ENCODE data around the gene KLHL35.
"Not testable (repeated sequence)": the region's sequence is repeated elsewhere in the genome, so short reads cannot be mapped to it uniquely, and the experiment has no call there.

Gene KLHL35

GRCh38 chr11:75422248-75423231 is 10.5 kb downstream of the KLHL35 start:
- no peak for DNase-seq

- no peak for DNase-seq
Measured at GRCh38 chr11:75421902-75422247, 11.1 kb downstream of the KLHL35 start.

GRCh38 chr11:75421035-75421602 is 11.9 kb downstream of the KLHL35 start:
- no peak for DNase-seq

DNA sequence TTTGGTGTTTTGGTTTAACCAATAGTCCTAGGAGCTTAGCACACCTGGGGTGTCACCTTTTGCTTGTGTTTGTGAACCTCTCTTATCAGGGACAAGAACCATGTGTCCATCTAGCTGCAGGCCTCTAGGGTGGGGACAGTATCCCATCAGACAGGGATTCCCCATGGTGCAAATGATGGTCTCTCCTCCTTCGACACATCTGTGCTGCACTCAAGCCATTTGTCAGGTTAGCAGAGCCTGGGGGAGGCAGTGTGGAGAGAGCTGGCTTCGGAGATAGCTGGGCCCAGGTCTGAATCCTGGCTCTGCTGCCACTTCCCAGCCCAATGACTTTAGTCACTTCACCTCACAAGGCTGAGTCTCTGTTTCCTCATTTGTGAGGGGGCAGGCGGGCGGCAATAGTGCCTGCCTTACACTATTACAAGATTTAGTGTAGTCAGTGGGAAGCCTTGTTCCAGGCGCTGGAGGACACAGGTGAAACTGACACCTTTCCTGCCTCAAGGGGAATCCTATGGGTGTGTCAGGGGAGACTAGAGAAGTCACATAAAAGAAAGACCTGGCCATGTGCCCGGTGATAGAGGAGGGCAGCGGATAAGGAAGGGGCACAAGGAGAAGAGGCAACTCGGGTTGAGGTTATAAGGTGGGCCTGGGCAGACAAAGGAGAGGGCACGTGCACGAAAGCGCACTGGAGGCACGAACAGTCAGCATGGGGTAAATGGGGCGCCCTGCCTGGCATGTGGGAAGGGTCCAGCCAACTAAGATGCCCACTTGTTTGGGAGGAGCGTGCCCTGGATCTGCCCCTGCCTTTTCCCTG is 12.6 kb downstream of the KLHL35 start:
- no peak for DNase-seq

DNA sequence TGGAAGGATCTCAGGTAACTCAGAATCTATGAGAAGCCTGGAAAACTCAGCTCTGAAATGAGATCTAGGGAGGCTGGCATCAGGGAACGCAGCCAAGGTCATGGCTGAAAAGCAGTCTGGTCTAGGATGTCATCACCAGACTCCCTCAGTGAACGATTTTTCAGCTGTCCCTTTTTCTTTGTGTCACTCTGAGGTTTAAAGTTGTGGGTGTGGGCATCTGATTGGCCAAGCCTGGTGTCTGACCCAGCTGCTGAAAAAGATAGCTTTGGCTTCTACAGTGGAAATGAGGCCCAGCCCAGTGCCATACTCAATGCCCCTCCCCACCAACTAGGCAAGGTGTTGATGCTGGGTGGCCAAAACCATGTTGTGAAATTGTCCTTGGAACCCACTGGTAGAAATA is 19.1 kb downstream of the KLHL35 start:
- DNase-seq = no peak

DNA sequence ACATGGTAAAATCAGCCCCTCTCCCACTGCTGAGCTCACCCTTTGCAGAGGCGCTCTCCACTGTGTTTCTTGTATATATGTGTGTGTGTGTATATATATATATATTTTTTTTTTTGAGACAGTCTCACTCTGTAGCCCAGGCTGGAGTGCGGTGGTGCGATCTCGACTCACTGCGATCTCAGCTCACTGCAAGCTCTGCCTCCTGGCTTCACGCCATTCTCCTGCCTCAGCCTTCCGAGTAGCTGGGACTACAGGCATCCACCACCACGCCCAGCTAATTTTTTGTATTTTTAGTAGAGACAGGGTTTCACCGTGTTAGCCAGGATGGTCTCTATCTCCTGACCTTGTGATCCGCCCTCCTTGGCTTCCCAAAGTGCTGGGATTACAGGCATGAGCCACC is 19.9 kb downstream of the KLHL35 start:
- DNase-seq = not testable (repeated sequence)

GRCh38 chr11:75409971-75410370 is 23.0 kb downstream of the KLHL35 start:
- not testable (repeated sequence) for DNase-seq

DNA sequence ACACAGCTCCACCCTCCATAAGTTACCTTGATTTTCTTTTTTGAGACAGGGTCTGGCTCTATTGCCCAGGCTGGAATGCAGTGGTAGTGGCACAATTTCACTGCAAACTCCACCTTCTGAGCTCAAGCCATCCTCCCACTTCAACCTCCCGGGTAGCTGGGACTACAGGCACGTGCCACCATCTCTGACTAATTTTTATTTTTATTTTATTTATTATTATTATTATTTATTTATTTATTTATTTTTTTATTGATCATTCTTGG is 24.1 kb downstream of the KLHL35 start:
- no peak for DNase-seq

GRCh38 chr11:75406338-75406777 is 26.6 kb downstream of the KLHL35 start:
- no peak for DNase-seq

- no peak for DNase-seq
Measured at GRCh38 chr11:75403983-75404658, 28.9 kb downstream of the KLHL35 start.

DNA sequence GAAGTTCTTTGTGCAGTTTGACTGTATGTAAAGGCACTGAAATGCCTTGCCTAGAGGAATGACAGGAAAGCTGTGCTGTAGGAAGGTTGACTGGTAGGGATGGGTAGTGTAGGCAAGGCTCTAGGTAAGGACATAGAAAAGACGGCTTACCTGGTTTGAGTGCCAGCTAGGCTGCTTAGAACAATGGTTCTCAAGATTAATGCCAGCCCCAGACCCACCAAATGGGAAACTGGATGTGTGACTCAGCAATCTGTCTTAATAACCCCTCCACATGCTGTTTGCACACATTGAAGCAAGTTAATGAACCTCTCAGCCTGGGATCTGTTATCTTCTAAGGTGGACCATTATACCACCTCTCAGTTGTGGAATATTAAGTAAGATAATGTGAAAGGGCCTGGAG is 30.0 kb downstream of the KLHL35 start:
- DNase-seq = no peak

GRCh38 chr11:75402002-75402773 is 30.8 kb downstream of the KLHL35 start:
- DNase-seq = no peak

DNA sequence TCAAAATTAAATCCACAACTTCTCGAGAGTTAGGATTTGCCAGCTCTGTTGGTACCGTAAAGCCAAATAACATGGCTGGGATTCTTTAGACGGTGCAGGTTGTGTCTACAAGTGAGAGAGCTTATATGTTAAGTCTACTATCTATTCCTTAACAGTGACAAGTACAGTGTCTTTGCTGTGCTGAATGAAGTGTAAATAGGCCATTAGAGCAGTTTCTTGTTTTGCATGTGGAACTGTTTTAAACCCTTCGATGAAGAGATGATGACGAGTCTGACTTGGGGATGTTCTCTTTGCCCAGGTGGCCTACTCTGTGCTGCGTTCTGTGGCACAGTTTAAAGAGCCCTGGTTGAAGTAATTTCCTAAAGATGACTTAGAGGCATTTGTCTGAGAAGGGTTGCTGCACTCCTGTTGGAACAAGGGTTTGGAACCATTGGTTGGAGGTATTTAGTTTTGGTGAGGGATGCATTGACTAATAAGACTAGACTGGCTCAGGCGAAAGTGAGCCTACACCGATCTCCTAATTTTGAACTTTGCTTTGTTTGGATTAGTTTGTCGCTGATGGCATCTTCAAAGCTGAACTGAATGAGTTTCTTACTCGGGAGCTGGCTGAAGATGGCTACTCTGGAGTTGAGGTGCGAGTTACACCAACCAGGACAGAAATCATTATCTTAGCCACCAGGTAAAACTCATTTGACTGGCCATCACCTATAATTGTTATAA is 32.7 kb downstream of the KLHL35 start:
- no peak for DNase-seq

DNA sequence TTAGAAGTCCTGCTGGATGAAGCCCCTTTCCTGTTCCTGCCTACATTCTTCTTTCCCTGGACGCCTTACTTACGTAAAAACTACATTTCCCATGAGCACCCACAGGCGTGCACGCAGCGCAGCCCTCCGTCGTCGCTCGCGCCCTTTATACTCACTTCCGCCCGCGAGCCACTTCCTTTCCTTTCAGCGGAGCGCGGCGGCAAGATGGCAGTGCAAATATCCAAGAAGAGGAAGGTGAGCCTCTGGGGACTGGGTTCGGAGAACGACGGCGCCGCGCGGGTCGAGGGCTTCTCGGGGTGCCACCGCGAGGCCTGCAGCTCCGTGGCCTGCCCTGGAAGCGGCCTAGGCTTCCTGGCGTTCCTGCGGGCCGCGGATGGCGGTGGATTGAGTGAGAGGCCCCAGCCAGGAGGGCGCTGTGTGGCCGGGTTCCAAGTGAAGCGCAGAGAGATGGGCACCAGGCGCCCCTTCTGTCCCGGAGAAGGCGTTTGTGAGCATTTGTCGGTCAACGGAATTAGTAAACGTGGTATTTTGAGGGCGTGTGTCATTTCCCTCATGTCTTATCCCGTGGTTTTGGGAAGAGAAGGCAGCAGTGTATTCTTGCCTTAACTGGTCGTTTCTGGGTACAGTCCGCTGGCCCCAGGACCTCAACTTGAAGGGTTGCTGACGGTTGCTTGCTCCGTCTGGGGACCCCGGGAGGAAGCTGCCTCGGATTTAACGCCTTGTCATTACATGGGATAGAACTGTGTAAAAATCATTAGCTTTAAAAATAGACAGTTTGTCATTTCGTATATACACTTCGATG is 33.5 kb downstream of the KLHL35 start, which contains the start of gene RPS3:
Gene RPS3 (plus strand): TSS at position 175 of the 802 bp plus-strand sequence. CDS start 30 bp downstream, at position 205.
- DNase-seq = peak; percentile 89

- no peak for DNase-seq
Measured at GRCh38 chr11:75398906-75399305, 34.1 kb downstream of the KLHL35 start.

DNA sequence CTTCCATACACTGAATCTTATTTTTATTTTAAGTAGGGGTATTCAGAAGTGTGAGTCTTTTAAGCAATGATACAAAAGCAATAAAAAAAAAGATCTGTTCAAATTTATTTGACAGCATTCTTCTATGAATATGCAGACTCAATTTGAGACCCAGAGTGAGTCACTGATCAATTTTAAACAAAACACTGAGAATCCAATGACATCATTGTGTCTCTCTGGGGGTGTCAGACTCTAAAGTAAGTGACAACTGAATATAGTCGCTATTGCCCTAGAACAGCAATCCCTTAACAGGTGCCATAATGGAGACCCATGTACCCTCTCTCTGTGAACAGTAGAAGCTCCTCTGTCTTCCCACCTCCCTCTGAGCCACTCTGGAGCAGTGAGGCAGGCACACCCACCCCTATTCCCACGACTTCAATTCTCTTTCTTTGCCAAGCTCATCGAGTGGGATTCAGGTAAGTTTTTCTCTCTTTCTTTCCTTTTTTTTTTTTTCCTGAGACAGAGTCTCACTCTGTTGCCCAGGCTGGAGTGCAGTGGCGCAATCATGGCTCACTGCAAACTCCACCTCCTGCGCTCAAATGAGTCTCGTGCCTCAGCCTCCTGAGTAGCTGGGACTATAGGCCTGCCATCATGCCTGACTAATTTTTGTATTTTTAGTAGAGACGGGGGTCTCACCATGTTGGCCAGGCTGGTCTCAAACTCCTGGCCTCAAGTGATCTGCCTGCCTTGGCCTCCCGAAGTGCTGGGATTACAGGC is 38.7 kb downstream of the KLHL35 start:
- DNase-seq = no peak

DNA sequence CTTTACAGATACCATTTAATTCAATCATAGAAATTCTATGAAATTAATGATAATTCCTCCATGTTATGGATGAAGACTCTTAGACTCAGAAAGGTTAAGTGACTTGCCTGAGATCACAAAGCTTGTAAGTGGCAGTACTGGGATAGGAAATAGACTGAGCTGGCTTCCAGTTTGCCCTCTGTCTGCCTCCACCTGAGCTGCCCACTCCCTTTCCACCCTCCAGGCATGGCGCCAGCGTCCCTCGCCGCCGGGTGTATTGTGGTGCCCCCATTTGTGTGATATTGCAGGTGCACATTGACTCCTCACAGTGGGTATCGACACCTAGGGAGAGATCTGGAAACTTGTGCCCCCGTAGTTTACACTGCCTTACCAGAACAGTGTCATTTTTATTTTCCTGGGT is 43.1 kb downstream of the KLHL35 start:
- no peak for DNase-seq

DNA sequence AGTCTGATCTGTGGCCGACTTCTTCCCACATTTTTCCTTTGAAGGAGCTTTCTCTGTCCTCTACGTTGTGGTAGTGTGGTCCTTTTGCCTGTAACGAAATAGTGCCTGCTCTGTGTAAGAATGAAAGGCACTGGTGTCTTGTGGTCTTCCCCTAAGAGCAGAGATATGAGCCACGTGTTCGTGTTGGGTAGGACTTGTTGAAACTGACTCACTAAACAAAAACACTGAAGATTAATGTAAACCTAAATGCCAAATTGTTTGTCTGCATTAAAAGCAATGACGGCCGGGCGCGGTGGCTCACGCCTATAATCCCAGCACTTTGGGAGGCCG is 43.8 kb downstream of the KLHL35 start:
- no peak for DNase-seq

- peak; percentile 69 for DNase-seq
Measured at GRCh38 chr11:75388386-75389275, 44.4 kb downstream of the KLHL35 start.
